Measurements from ENCODE around the gene BRD4. TPM values are rescaled to one million over a fixed set of nuclear protein-coding genes. Genes with fewer than 3 reads are reported as not detected.

Gene BRD4
- total and polyA plus RNA-seq, 10 of the 15 experiments (the other 5 are each of a cell fraction or from before 2014, with no cell fraction given): 5.3 to 84.4 (median 11.8) TPM

- Histone ChIP-seq H3K4me1 (ENCODE audit: control insufficient read depth, insufficient read depth, low read length) (peaks cover 11% of the 10 kb centered on the region; the same call in 1 of the 2 replicates), H3K27me3 (replicated peaks in 1 of 2; ENCODE audit: control insufficient read depth in 2 of 2, insufficient read depth in 2 of 2, low read length in 1 of 2) (no peaks in the 10 kb centered on the region), H3K36me3 (ENCODE audit: control insufficient read depth in 2 of 2, insufficient read depth in 2 of 2, low read length in 1 of 2) (peaks cover 0 to 1% of the 10 kb centered on the region in 2 experiments; a peak in 3 of 4 replicates), H4K20me1 (ENCODE audit: control insufficient read depth, insufficient read depth) (peaks cover 17% of the 10 kb centered on the region), H2AFZ (ENCODE audit: control insufficient read depth, low read depth, low read length) (no peak overlapping the region), H3K9ac (ENCODE audit: control insufficient read depth, insufficient read depth, low read length) (no peak overlapping the region), H3K79me2 (ENCODE audit: control insufficient read depth, insufficient read depth, low read length) (peaks cover 91% of the 10 kb centered on the region), H3K4me3 (no peak overlapping the region), H3K9me3 (replicated peaks; ENCODE audit: control insufficient read depth, insufficient read depth, low read length) (peaks cover 5% of the 10 kb centered on the region), H3K27ac (ENCODE audit: control insufficient read depth, insufficient read depth) (no peak overlapping the region), H3K4me2 (ENCODE audit: control insufficient read depth, insufficient read depth) (no peak overlapping the region)
- no TSS peak for BruUV-seq (replicated peaks)
- WGBS (ENCODE audit: insufficient coverage, insufficient replicate concordance, low lambda C conversion rate, missing lambda C conversion rate): 90% methylated on average over 7 of the region's 7 CpGs
- TF ChIP-seq YY1 (IDR thresholded peaks at IDR 0.05; ENCODE audit: low read depth, low read length): no peak
- TF ChIP-seq NFIC (IDR thresholded peaks at IDR 0.05; ENCODE audit: low read depth, low read length): no peak
- TF ChIP-seq CHD1 (IDR thresholded peaks at IDR 0.05; ENCODE audit: low read depth, low read length): no peak
- TF ChIP-seq ZBTB4 (CRISPR knock-in tag; IDR thresholded peaks at IDR 0.05): no peak
- TF ChIP-seq GATAD2B (conservative IDR thresholded peaks at IDR 0.05; ENCODE audit: low read depth): no peak
- TF ChIP-seq ATF3 (IDR thresholded peaks at IDR 0.05; ENCODE audit: borderline replicate concordance, extremely low read depth, low read depth, low read length): no peak
- ATAC-seq: no peak
- RAD21 ChIA-PET (ENCODE audit: unreplicated experiment): no interaction called here
- POLR2A ChIA-PET: no interaction called here
- CTCF ChIA-PET: interaction anchor here (1.4 to 1.5 kb wide), 2 partner anchors 14 to 56 kb away, joined by 3 to 5 read pairs; no protein-coding TSS in a partner anchor
- DNase-seq (ENCODE audit: low read depth, low spot score): no peak
- FAIRE-seq: no peak
- SMC1A ChIA-PET (ENCODE audit: uncharacterized antibody, unreplicated experiment): interaction anchor here (0.6 to 1.1 kb wide), 3 partner anchors 10 to 15 kb away, joined by 3 to 4 read pairs (median 3); no protein-coding TSS in a partner anchor
- intact Hi-C loops (cut with micrococcal nuclease; ENCODE audit: unreplicated experiment) (no loop called here), in situ Hi-C loops (cut with MboI) (no loop called here)
Observed at GRCh38 chr19:15303105-15303780, 29.1 kb downstream of the BRD4 start.
